HUES6 (cell line): ENCODE results near the gene KCNJ10.

Experiments
- H3K27ac ChIP-seq: 2 replicates; pipeline ENCODE4 v1.7.0; 2013; ENCODE audit warnings: low read depth, mild to moderate bottlenecking, low read length, inconsistent platforms
- H3K27me3 ChIP-seq: 2 replicates; pipeline ENCODE4 v1.6.1; 2013; ENCODE audit warnings: low read length; ENCODE audit not compliant: control insufficient read depth, insufficient read depth
- H3K36me3 ChIP-seq: 2 replicates; pipeline ENCODE4 v1.6.1; 2013; ENCODE audit warnings: low read length; ENCODE audit not compliant: control insufficient read depth, insufficient read depth
- H3K4me1 ChIP-seq: 2 replicates; pipeline ENCODE4 v1.6.1; 2013; ENCODE audit warnings: low read length; ENCODE audit not compliant: control insufficient read depth, insufficient read depth
- H3K4me3 ChIP-seq: 2 replicates; pipeline ENCODE4 v1.5.1; 2013; ENCODE audit warnings: low read depth, low read length
- H3K9ac ChIP-seq: one replicate; pipeline ENCODE4 v1.6.1; 2013; ENCODE audit warnings: mild to moderate bottlenecking, low read length
- H3K9me3 ChIP-seq: 2 replicates; pipeline ENCODE4 v1.6.1; 2013; ENCODE audit warnings: low read depth, low read length; ENCODE audit not compliant: control insufficient read depth, insufficient read depth

The KCNJ10 gene

DNA sequence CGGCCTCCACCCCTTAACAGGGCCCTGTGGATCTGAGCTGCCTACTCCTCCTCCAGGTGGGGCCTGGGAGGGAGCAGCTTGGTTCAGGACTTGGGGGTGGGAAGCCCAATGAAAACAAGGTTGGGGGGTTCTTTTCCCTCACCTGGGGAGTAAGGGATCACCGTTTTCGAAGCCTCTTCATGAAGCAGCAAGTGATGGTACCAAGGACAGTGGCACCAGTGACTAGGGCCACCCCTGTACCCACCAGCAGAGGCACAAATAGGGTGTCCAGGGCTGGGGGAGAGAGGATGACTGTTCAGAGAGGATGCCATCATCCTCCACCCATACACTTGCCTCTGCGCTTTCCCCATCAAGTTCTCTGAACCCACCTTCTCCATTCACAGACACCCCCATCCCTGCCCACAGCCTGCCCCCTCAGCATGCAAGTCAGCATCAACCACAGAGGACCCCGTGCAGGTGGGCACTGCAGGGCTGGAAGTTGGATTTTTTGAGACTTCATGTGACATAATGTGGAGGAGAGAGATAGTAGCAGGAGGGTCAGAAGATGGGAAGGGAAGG lies 21.8 kb upstream of the KCNJ10 start:
- Histone ChIP-seq H3K9ac (no peak overlapping the region), H3K4me1 (peaks cover 19% of the 10 kb centered on the region), H3K27me3 (no peaks in the 10 kb centered on the region), H3K27ac (no peak overlapping the region), H3K4me3 (no peak overlapping the region), H3K36me3 (peaks cover 37% of the 10 kb centered on the region), H3K9me3 (no peaks in the 10 kb centered on the region)

DNA sequence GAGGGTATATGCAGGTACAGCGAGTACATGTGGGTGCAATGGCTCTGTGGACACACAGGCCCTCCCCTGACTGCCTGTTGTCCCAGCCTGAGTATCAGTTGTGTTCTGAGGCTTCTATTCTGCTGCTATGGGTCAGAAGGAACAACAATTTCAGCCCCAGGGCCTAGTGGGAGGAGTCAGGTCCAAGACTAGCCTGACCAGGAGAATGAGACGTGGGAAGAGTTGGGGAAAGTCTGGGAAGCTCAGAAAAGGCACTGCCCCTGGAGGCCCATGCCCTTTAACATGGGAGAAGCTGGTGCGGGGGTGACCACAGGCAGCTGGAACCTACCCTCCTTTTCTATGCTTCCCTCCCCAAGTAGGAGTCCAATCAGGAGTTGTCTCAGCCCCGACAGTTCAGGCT lies 20.8 kb upstream of the KCNJ10 start:
- no peaks in the 10 kb centered on the region for H3K9me3 ChIP-seq
- 0 out of 2 replicates have a peak, but pooled peaks cover 2% of the 10 kb centered on the region for H3K27me3 ChIP-seq
- H3K4me1 ChIP-seq: peaks cover 13% of the 10 kb centered on the region
- H3K36me3 ChIP-seq: peaks cover 37% of the 10 kb centered on the region
- H3K27ac ChIP-seq: no peak overlapping the region
- H3K9ac ChIP-seq: no peak overlapping the region
- no peak overlapping the region for H3K4me3 ChIP-seq

DNA sequence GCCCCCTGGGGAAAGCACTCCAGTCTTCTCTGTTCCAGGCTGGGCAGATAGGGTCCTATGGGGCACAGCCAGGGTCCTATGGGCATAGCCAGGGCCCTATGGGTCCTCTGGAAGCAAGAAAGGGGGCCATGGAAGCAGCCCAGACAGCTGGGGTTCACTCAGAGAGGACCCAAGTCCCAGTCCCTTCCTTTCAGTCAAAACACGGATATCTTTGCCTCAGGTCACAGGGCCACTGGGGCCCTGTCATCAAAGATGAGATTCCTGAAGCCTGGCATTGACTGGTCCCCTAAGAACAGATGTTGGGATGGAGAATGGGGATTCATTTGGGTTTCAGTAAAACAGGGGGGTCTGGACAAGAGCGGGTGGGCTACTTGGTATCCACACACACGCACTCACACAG lies 19.9 kb upstream of the KCNJ10 start:
- H3K9me3 ChIP-seq: no peaks in the 10 kb centered on the region

DNA sequence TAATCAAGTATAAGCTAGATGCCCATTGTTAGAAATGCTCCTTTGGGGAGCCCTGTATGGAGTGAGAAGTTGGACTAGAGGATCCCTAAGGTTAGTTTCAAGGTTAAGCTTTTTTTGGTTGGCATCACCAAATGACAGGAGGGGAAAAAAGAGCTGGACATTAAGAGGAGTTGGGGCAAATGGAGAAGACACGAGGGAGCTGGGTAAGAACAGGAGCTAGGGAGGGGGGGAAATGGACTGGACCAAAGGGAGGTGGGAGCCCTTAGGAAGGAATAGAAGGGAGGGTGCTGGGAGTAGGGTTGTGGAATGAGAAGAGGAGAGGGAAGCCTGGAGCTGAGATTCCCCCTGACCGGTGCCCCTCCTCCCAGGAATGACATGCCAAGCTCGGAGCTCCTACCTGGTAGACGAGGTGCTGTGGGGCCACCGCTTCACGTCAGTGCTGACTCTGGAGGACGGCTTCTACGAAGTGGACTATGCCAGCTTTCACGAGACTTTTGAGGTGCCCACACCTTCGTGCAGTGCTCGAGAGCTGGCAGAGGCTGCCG lies 17.2 kb upstream of the KCNJ10 start:
- H3K27me3 ChIP-seq: peaks cover 36% of the 10 kb centered on the region
- no peaks in the 10 kb centered on the region for H3K9me3 ChIP-seq
- H3K27ac ChIP-seq: no peak overlapping the region

More for the DNA sequence above, 19.9 kb upstream of the KCNJ10 start:
- Histone ChIP-seq H3K4me3 (no peak overlapping the region), H3K9ac (no peak overlapping the region), H3K27me3 (peaks cover 9% of the 10 kb centered on the region), H3K36me3 (peaks cover 36% of the 10 kb centered on the region), H3K4me1 (peaks cover 5% of the 10 kb centered on the region; the same call in 1 of the 2 replicates), H3K27ac (no peak overlapping the region)

DNA sequence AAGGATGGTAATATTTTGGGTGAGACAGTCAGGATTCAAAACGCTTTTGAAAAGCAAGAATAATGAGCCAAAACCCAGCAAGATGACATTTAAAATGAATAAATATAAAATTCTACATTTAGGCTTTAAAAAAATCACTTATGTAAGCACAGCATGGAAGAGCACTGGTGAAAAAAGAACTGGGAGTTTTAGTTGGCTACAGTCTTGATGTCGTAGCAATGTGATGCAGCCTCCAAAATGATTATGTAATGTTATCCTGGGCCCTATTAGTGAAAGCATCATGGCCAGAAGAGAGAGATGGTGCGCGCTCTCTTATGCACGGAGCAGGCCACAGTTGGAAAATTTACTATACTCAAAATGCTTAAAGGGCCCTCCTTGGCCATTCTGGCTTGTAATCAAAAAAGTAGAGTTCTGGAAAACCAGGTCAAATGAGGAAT lies 16.5 kb upstream of the KCNJ10 start:
- H3K4me1 ChIP-seq: peaks cover 7% of the 10 kb centered on the region; the same call in 1 of the 2 replicates
- no peak overlapping the region for H3K4me3 ChIP-seq
- H3K9ac ChIP-seq: no peak overlapping the region
- H3K36me3 ChIP-seq: peaks cover 3% of the 10 kb centered on the region; the same call in 1 of the 2 replicates
- no peak overlapping the region for H3K27ac ChIP-seq
- H3K27me3 ChIP-seq: peaks cover 43% of the 10 kb centered on the region
- H3K9me3 ChIP-seq: no peaks in the 10 kb centered on the region

More for the DNA sequence above, 17.2 kb upstream of the KCNJ10 start:
- Histone ChIP-seq H3K4me3 (no peak overlapping the region), H3K36me3 (peaks cover 10% of the 10 kb centered on the region), H3K9ac (no peak overlapping the region), H3K4me1 (peaks cover 7% of the 10 kb centered on the region; the same call in 1 of the 2 replicates)

DNA sequence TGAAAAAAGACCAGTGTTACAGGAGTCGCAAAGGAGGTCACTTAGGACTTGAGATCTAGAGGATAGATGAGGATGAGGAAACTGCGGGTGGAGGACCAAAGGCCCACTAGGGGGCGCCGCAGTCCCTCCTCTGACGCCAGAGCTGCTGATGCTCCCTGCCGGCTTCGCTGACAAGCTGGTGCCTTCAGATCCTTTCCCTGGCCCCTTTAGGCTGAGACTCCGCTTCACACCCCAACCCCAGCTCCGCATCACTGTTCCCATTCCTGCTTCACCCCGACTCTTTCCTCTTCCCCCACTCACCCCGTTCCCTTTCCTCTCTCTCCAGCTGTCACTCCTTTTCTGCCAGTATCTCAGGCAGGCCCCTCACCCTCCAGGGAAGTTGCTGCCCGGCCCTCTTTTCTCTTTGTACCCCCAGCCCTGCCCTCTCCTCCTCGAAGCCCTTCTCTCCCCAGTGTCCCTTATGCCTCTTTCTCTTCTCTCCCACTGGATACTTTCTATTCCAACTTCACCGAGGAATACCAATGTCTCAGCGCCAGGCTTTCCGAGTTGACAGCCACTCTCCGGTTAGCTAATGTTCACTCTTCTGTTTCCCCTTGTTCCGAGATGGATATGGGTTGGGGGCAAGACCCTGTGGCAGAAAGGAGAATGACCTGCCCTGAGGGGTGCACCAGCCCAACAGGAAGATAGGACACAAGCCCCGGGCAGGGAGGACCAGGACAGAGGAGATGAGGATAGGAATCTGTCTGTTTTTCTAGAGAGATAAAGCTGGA lies 15.9 kb upstream of the KCNJ10 start:
- Histone ChIP-seq H3K4me3 (no peak overlapping the region), H3K27ac (no peak overlapping the region), H3K27me3 (peaks cover 49% of the 10 kb centered on the region), H3K4me1 (peaks cover 7% of the 10 kb centered on the region; the same call in 1 of the 2 replicates), H3K36me3 (no peaks in the 10 kb centered on the region), H3K9ac (no peak overlapping the region), H3K9me3 (no peaks in the 10 kb centered on the region)

DNA sequence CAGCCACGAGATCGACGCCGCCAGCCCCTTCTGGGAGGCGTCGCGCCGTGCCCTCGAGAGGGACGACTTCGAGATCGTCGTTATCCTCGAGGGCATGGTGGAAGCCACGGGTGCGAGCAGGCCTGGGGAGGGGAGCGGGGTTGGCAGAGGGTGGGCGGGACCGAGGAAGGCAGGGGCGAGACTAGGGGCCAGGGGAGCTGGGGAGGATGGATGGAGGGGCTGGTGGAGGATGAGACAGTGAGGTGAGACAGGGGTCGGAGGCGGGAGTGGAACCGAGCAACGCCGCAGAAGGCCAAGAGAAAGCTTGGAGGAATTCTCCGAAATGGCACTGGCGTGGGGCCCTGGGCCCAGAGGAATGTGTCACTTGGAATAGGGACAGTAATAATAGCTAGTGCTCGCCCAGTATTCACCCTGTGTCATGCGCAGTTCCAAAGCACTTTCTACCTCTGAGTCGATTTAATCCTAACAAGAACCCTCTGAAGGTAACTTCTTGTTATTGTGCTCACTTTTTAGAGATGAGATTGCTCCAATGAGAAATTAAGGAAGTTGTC lies 14.9 kb upstream of the KCNJ10 start:
- H3K27me3 ChIP-seq: peaks cover 59% of the 10 kb centered on the region
- H3K9ac ChIP-seq: no peak overlapping the region
- peaks cover 7% of the 10 kb centered on the region; the same call in 1 of the 2 replicates for H3K4me1 ChIP-seq
- H3K9me3 ChIP-seq: no peaks in the 10 kb centered on the region
- H3K27ac ChIP-seq: no peak overlapping the region
- H3K4me3 ChIP-seq: no peak overlapping the region
- no peaks in the 10 kb centered on the region for H3K36me3 ChIP-seq

DNA sequence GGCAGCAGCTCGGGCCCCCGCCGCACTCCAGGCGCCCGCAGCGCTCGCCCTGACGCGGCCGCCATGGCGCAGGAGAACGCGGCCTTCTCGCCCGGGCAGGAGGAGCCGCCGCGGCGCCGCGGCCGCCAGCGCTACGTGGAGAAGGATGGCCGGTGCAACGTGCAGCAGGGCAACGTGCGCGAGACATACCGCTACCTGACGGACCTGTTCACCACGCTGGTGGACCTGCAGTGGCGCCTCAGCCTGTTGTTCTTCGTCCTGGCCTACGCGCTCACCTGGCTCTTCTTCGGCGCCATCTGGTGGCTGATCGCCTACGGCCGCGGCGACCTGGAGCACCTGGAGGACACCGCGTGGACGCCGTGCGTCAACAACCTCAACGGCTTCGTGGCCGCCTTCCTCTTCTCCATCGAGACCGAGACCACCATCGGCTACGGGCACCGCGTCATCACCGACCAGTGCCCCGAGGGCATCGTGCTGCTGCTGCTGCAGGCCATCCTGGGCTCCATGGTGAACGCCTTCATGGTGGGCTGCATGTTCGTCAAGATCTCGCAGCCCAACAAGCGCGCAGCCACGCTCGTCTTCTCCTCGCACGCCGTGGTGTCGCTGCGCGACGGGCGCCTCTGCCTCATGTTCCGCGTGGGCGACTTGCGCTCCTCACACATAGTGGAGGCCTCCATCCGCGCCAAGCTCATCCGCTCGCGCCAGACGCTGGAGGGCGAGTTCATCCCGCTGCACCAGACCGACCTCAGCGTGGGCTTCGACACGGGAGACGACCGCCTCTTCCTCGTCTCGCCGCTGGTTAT lies 14.2 kb upstream of the KCNJ10 start:
- Histone ChIP-seq H3K4me1 (peaks cover 7% of the 10 kb centered on the region; the same call in 1 of the 2 replicates), H3K27ac (no peak overlapping the region), H3K36me3 (no peaks in the 10 kb centered on the region), H3K9me3 (no peaks in the 10 kb centered on the region), H3K9ac (no peak overlapping the region), H3K27me3 (peaks cover 64% of the 10 kb centered on the region), H3K4me3 (peak overlapping the region; percentile 54)

DNA sequence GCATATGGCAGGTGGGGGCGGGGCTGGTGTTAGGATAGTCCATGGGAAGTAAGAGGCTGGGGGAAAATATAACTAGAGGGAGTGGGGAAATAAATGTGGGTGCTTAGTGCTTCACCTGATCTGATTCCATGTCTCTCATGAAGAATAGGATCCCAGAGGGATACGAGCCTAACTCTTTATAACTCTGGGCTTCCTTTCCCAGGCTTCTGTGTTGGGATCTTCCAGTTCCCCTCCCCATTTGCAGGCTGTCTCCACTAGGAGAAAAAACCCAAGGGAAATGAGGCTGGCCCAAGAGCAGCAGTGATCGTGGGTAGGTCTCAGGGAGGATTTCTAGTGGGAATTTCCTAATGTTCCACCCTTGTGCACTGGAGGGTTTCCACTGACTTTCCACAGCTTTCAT lies 13.0 kb upstream of the KCNJ10 start:
- Histone ChIP-seq H3K4me1 (peaks cover 7% of the 10 kb centered on the region; the same call in 1 of the 2 replicates), H3K9me3 (no peaks in the 10 kb centered on the region), H3K4me3 (no peak overlapping the region), H3K36me3 (no peaks in the 10 kb centered on the region), H3K27me3 (peaks cover 64% of the 10 kb centered on the region), H3K9ac (no peak overlapping the region), H3K27ac (no peak overlapping the region)

DNA sequence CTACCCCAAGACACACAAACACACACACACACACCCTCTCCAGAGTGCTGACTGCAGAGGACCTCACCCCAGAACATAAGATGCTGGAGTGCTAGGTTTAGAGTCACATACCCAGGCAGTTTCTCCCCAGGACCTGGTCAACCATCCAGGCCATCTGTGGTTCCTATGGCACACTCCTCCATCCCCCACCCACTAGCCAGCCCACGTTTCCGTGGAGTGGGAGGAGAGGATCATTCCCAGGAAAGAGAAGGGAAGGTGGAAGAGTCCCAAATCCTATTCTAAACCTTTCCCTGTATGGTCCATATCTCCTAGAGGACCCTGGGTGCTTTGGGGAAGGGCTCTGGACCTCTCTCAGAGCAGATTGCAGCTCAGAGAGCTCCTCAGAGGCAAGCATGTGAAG lies 12.5 kb upstream of the KCNJ10 start:
- Histone ChIP-seq H3K27me3 (peaks cover 66% of the 10 kb centered on the region), H3K9me3 (no peaks in the 10 kb centered on the region)

More for the DNA sequence above, 12.5 kb upstream of the KCNJ10 start:
- Histone ChIP-seq H3K36me3 (no peaks in the 10 kb centered on the region), H3K4me1 (peaks cover 7% of the 10 kb centered on the region; the same call in 1 of the 2 replicates), H3K4me3 (no peak overlapping the region), H3K9ac (no peak overlapping the region), H3K27ac (no peak overlapping the region)
